GM12878 (cell line): ENCODE measurements around the gene CDHR2.

Experiments
- CBX3 ChIP-seq: fragments of 200-600 bp; sonication (generic); IDR thresholded peaks from 2 replicates; pipeline ENCODE4 v1.6.1; 2016; ENCODE audit warnings: low read depth, borderline replicate concordance
- CREB1 ChIP-seq: IDR thresholded peaks from 2 replicates; pipeline ENCODE4 v1.6.1; 2012; ENCODE audit warnings: low read depth, mild to moderate bottlenecking, inconsistent platforms
- CTCF ChIP-seq, 3 experiments: IDR thresholded peaks in 2 of 3; conservative IDR thresholded peaks in 1 of 3; 2 replicates each; pipeline ENCODE4 v1.5.1; 2011; ENCODE audit warnings: low read depth in 3 of 3, low read length in 3 of 3, mild to moderate bottlenecking in 3 of 3, control low read depth in 2 of 3, moderate library complexity in 2 of 3, inconsistent platforms in 1 of 3, mixed read lengths in 1 of 3; ENCODE audit not compliant: control insufficient read depth in 2 of 3, insufficient read depth in 1 of 3; ENCODE audit errors: extremely low read depth in 1 of 3
- ELK1 ChIP-seq: IDR thresholded peaks from 2 replicates; pipeline ENCODE4 v1.6.1; 2012; ENCODE audit warnings: low read depth, low read length, improper control_type of control experiment
- MTA2 ChIP-seq: fragments of 450-650 bp; IDR thresholded peaks from 2 replicates; pipeline ENCODE4 v1.6.1; 2016; ENCODE audit warnings: low read depth, mild to moderate bottlenecking, moderate library complexity
- MYC ChIP-seq: IDR thresholded peaks from 2 replicates; pipeline ENCODE4 v1.6.1; 2011; ENCODE audit warnings: mild to moderate bottlenecking, low read length, moderate library complexity, inconsistent platforms; ENCODE audit not compliant: insufficient read depth, insufficient replicate concordance, insufficient read length, severe bottlenecking
- USF2 ChIP-seq: IDR thresholded peaks from 2 replicates; pipeline ENCODE4 v1.6.1; 2011; ENCODE audit warnings: low read depth, low read length, improper control_type of control experiment, borderline replicate concordance
- ZNF384 ChIP-seq: IDR thresholded peaks from 2 replicates; pipeline ENCODE4 v1.6.1; 2012; ENCODE audit warnings: low read depth, mild to moderate bottlenecking, low read length, improper control_type of control experiment, borderline replicate concordance

GRCh38 chr5:176553260-176554085 is 4.3 kb downstream of the CDHR2 start:
- TF ChIP-seq MTA2 (no peak), ZNF384 (no peak), CTCF (IDR thresholded peaks at IDR 0.05 in 2 of 3, conservative IDR thresholded peaks at IDR 0.05 in 1 of 3; ENCODE audit: control insufficient read depth in 2 of 3, extremely low read depth in 1 of 3, insufficient read depth in 1 of 3, low read depth in 3 of 3, low read length in 3 of 3) (no peak), MYC (no peak), CBX3 (no peak), CREB1 (no peak), USF2 (no peak), ELK1 (no peak)
